ENCODE results near the gene MICAL3.

MICAL3 gene

DNA sequence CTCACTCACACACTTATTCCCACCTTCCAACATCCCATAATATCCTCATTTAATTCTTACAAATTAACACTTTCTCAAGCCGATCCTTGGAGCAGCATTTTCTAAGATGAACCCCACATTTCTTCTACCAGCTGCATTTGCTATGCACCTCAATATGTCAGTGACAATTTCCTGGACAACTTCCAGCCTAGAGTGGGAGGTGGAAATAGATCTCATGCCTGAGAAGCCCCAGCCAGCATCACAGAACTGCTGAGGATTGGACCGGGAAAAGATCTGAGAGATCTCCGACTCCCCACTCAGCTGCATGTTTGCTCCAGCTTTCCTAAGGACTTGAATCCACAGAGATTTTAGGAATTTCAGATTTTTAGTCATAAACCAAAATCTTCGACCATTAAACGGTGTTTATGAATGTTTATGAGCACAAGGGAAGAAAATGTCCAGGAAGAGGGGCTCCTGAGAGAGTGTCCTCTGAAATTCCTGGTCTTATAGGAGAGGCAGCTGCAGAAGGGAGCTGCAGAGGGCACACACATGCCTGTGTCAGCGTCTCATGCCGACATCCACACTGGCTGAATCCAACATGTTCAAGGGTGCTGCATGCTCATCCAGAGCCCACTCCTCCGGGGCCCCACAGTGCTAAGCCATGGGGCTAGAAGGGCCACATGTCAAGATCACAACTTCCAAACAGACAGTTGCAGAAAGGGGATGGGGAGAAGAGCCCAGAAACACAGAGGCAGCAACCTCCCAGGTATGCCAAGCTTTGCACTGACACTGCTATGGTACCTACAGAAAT lies 68.6 kb downstream of the MICAL3 start:
- DNase-seq (ENCODE audit: low read depth in 3 of 3, low spot score in 1 of 3) = no peak

DNA sequence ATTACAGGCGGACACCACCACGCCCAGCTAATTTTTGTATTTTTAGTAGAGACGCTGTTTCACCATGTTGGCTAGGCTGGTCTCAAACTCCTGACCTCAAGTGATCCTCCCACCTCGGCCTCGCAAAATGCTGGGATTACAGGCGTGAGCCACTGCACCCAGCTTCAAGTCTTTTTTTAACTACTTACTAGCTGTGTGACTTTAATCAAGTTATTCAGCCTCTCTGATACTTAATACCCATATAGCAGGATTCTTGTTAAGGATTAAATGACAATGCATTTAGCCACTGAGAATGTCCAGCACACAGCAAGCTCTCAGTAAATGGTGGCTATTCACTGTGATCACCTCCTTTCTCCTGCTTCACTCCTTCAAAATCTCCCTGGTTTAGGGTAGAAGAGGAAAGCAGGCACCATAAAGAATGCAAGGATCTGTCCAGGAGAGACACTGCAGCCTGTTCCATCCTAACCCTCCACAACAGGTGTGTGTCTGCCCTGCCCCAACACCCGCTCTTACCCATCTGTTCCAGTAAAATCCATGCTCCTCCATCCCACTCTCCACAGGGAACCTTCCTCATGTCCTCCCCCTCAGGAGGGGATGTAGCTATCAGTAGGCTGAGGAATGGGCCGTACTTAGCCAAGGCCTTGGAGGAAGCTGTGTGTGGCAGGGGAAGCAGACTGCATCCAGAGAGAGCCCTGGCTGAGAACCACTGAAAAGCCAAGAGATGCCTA lies 69.3 kb downstream of the MICAL3 start:
- no peak for DNase-seq (ENCODE audit: low read depth in 3 of 3, low spot score in 1 of 3)

DNA sequence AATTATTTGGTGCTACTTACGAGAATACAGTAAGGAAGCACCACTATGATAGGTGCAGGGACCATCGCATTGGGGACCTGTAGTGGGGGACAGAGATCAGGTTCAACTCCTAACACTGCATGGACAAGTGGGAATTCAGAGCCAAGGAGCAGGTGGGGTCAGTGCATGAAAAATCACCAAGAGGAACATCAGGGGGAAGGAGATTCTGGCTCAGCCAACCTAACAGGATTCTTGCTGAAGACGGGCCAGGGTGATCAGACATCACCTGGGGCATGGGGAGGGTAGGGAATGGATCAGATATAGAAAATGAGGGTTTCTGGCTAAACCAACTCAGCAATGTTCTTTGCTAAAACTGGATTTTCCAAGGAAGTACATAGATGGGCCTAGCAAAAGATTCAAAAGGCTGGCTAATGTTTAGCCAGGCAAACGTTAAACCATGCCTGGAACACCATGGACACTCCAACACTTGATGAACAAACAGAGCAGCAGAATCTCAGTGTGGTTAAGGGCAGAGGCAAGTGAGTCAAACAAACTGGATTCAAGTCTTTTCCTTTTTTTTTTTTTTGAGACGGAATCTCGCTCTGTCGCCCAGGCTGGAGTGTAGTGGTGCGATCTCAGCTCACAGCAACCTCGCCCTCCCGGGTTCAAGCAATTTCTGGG lies 70.0 kb downstream of the MICAL3 start:
- DNase-seq (ENCODE audit: low read depth in 3 of 3, low spot score in 1 of 3) = no peak

DNA sequence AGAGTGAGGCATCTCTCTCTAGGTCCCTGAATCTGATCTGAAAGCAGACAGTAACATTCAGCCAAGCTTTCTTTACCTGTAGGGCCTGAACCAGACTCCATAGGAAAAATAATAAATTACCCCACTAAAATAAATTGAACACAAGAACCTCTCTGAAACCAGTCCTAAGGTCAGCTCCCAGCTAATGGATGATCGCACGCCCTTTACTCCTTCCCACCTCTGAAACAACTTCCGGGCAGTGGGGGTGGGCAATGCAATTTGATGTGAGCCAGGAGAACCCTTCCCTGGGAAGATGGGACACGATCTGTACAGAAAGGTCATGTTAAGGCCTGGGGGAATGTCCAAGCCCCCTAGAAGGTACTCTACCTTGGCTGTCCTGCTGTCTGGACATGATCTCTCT lies 71.2 kb downstream of the MICAL3 start:
- DNase-seq (ENCODE audit: low read depth in 3 of 3, low spot score in 1 of 3) = no peak

DNA sequence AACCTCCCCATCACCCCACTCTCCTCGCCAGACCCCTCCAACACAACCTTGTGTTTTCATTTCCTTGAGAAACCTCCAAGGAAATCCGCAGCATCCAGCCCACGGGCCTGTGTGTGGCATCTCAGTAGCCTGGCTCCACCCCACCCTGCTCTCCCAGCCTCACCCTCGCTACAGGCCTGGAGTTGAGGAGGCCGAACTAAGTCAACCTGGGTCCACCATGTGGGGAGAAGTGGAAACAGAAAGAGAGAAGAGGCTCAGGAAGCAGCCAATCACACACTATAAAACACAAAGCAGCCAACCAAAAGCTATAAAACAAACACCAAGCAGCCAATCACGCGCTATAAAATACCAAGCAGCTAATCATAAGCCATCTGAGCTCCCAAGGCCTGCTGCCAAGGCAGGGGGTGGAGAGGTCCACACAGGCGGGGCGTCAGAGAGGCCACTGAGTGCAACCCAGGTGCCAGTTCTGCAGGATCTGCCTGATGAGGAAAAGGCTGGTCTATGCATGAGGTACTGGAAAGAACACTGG lies 72.0 kb downstream of the MICAL3 start:
- no peak for DNase-seq (ENCODE audit: low read depth in 3 of 3, low spot score in 1 of 3)

DNA sequence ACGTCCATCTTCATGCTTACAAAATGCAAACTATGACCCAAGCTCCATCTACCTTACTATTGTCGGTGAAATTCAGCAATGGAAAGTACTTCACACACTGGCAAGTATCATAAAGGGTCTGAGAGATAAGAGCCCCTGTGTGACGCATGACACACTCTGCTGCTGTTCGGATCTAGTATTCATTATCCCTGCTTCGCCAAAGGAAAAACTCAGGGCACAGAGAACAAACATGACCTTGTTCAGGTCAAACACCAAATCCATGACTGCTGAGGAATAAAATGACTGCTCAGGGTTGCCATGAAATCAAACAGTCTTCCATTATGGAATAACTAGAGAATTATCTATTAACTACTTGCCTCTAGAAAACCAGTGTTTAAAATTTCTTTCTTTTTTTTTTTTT lies 73.0 kb downstream of the MICAL3 start:
- DNase-seq (ENCODE audit: low read depth in 3 of 3, low spot score in 1 of 3) = no peak

DNA sequence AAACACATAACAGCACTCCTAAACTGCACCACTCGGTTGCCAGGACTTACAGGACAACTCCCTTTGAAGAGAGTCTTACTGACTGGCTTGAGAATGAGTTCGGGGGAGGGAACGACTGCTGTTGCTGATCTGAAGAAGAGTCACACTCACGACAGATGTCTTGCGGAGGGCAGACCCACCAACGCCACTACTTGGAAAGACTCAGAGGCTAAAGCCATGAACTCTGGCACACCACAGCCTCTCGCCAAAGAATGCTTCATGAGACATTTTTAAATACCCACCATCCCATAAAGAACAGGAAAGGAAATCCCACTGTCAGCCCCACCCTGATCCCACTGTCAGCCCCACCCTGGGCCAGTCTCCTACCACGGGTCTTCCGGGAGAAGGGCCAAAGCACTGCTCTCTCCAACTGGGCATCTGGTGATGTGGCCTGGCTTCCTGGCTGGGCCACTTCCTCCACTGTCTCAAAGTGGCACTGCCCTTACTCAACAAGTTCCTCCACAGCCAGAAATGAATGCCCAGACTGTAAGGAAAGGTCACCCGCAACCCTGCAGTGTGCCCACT lies 73.6 kb downstream of the MICAL3 start:
- DNase-seq (ENCODE audit: low read depth in 3 of 3, low spot score in 1 of 3) = no peak

DNA sequence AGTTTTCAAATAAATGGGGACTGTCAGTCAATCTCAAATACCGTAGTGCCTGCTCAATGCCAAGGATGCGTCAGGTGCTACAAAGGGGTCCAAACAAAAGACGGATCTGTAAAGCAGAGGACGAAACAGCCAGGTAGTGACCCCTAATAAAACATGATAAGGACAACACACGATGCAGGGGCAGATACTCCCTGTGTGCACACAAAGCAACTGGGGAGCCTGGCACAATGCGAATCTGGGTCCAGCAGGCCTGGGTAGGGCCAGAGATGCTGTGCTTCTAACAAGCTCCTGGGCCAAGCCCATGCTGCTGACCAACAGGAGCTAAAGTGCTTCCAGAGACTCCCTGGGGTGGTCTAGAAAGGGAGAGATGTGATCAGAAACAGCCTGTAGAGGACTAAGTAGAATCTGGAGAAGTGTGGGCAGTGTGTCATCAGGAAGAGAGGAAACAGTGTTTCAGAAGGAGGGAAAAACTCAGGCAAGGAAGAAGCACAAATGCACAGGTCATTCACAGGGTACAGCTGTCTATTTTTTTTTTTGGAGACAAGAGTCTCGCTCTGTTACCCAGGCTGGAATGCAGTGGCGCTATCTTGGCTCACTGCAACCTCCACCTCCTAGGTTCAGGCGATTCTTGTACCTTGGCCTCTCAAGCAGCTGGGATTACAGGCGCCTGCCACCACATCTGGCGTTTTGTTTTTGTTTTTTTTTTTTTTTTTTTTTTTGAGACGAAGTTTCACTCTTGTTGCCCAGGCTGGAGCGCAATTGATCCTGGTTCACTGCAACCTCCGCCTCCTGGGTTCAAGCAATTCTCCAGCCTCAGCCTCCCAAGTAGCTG lies 74.5 kb downstream of the MICAL3 start:
- DNase-seq (ENCODE audit: low read depth in 3 of 3, low spot score in 1 of 3) = no peak

DNA sequence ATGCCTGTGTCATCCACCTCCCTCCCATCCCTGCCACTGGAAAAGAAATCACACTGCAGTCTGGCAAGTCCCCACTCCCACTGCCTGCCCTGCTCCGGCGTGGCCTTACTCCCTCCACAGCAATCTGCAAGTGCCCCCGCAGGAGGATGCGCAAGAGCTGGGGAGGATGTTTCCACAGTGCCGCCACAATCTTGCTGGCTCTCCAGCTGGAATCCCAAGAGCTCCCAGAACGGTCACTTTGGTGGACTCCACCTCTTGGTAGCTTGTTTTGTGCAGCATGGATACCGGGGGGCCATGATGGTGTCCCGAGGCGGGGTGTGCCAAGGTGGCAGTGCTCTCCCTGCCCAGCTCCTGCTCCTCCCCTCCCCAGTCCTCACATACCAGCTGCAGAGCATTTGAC lies 76.3 kb downstream of the MICAL3 start:
- DNase-seq (ENCODE audit: low read depth in 3 of 3, low spot score in 1 of 3) = no peak

DNA sequence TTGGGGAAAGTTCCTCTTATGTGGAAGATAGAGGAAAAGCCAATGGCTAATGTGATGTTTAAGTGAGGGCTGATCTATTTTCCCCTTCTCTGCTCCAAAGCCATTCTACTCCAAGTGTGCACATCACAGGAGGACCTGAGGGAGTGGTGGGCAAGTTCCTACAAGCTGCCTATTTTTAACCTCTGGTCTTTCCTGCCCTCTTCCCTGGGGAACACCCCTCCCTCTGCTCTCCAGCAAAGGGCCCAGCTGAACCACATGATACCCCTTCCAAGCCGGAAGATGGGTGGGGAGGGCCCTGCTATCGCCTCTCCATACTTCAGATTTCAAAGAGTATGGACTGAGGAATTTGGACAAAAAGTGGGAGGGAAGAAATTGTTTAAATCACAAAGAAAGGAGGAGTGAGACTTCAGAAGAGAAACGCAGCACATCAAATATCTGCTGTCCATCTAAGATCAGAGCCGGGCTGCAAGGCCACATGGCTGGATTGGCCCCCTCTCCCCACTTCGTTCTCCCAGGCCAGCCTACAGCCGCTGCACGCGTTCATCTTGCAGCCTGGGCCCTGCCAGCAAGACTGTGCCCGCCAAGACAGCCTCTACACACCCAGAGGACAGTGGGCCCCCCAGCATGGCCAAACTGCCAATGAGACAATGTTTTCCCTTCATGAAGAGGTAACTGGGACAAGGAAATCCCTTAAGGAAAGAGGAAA lies 77.5 kb downstream of the MICAL3 start:
- DNase-seq (ENCODE audit: low read depth in 3 of 3, low spot score in 1 of 3) = no peak

DNA sequence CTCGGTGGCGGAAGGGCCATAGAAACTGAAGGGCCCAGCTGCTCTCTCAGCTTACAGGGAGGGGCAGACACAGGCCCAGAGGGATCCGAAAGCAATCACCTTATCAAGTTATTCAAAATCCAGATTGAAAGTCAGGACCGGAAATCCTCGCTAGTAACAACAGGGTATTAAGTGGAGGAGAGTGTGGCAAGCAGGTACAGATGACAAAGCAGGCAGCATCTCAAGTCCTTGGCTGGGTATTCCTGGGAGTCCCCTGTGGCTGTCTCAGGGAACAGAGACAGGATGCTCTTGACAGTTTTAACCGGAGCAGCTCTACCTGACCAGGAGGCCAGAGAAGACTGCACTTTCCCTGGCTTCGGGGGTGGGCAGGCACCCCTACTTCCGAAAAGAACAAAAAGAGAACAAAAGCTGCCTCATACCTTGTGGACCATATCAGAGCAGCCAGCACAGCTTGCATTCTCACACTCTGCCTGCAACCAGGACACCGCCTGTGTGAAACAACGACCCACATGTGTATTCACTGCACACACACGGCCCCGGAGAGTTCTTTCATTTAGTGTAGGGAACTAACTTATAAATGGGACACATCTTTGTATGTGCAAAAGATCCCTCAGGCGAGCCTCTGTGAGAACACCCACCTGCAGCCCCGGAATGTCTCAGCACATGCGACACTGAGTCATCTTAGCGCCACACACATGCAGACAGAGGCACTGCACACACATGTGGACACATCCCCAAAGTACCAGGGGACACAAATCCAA lies 78.3 kb downstream of the MICAL3 start:
- DNase-seq (ENCODE audit: low read depth in 3 of 3, low spot score in 1 of 3) = no peak

DNA sequence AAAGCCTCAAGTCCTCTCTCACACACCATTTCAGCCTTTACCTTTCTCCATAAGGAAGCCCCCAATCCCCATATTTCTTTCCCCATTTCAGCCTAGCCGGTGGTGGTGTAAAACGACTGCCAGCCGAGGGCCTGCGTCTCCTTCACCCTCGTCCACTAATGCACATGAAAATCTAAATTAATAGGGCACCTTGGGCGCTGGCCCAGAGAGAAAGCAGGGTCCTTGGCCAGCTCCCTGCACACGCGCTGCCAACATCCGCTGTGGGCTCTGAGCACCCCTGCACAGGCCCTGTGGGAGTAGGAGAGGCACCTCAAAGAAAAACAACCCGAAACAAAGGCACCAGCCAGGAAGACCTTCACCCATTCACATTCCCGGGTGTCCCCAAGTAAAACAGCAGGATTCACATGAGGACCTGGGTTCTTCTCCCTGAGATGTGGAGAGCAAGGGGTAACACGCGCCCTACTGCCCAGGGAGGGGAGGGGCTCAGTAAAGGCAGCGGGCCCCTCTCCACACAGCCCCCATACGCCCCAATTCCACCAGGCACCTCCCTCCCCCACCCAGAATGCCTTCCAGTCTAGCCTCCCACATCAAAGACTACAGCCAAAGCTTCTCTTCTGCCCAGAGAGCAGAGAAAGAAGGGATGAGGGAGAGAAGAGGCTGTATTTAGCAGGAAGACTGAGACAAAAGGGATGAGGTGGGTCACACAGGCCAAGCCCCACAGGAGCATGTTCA lies 79.0 kb downstream of the MICAL3 start:
- no peak for DNase-seq (ENCODE audit: low read depth in 3 of 3, low spot score in 1 of 3)

DNA sequence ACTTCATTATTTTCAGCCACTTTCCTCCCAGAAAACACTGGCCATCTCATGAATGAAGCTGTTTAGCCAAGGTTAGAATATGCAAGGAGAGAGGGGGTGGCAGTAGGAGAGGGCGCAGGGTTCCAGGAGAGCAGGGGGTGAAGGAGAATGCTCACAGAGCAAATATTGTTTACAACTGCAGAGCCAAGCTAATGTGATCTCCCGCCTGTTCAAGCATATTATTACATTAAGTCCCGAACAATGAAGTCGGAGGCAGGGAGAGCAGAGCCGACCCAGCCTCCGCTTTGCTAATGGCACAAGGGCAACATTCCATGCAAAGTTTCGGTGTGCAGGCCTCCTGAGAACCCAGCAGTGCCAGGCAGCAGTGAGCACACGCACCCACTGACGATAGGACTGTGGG lies 80.1 kb downstream of the MICAL3 start:
- DNase-seq (ENCODE audit: low read depth in 3 of 3, low spot score in 1 of 3) = no peak

DNA sequence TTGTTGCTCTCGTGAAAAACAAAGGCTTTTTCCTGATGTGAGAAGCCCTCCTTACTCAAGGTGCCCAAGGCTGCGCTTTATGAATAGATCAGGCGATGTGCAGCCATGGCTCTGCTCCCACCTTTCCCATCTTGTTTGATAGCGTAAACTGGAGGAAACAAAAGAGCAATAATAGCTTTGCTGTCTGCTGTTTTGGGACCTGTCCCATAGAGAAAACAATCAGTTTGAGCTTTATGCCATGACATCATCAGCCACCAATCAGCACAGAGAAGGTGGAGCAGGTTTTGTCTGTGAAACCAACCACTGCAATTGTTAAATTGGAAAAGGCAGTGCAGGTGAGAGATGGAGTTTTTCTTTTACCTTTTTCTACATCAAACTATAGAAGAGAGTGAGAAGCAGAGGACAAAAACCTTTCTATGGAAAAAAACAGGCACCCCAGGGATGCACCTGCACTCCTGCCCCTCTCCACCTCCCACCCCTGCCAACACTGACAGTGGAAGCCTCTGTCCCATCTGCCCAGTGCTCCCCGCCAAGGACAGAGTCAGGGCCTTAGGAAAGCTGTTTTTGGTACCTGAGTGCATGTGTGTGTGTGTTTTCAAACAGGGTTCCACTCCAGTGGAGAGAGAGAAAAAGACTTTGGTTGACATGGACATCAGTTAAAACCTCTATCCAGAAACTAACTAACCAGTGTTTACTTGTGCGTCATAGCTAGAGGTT lies 80.7 kb downstream of the MICAL3 start:
- no peak for DNase-seq (ENCODE audit: low read depth in 3 of 3, low spot score in 1 of 3)

DNA sequence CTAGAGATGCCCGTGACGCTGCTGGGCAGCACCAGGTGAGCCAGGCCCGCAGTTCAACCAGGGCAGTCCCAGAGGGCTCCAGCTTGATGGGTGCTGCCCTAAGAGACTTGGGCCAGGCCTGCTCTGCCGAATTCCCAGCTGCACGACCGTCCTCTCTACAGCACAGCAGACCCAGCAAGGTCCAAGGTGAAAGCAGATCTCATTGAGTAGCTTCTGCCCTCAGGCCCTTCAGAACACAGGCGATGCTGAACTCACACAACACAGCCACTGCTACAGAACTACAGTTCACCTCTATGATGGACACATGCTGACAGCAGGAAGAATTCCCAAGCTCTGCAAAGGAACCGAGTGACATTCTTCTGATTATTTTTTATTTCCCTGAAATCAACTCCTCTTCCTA lies 81.6 kb downstream of the MICAL3 start:
- no peak for DNase-seq (ENCODE audit: low read depth in 3 of 3, low spot score in 1 of 3)

DNA sequence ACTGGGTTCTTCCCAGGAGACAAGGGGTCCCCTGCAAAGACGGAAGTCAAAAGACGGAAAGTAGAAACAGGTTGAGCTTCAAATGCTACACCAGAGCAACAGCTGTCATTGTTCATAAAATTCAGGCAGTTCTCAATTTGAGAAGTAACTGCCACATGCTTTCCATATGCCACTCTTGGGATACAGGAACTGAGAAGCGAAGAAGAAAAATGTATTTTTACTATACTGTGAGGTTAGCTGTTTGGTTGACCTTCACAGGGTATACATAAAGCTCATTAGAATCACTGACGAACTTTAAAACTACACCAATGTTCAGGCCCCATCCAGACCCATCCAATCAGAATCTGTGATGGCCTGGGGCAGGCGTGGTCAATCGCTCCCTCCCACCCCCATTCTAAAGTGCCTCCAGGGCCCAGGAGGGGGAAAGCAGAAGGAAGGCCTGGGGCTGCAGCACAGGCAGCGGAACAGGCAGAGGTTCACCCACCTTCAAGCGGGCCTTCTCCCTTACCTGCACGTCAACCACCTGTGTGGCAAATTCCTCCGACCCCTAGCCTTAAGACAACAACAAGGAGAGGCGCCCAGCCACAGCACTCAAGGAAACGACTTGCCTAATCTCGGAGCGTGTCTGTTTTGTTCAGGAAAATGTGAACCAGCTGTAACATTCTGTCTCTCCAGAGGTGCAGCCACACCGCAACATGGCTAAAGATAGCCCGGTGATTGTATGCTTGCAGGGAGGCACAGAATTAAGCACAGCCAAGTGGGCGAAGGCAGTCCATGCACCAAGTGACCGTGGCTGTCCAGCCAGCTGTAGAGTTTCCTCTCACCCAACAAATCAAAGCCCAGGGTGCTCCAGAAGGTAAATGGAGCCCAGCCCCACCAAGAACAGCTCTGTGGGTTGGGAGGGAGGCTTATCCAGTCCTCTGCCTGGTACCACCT lies 82.6 kb downstream of the MICAL3 start:
- DNase-seq (ENCODE audit: low read depth in 3 of 3, low spot score in 1 of 3) = no peak

DNA sequence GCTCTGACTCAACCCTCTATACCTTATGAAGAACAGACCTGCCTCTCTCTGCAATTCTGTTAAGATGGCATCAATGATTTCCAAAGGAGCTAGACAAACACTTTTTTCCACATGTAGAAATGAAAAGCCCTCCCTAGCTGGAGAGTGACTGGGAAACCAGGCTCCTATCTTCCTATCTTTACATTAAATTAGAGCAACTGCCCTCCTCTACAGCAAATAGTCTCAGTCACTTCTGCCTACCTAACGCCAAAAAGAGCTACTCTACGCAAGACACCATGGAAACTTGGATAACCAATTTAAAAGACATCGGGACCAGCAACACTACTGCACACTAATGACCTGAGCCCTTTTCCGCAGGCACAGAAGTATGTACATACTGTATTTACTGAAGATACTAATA lies 84.8 kb downstream of the MICAL3 start:
- DNase-seq (ENCODE audit: low read depth in 3 of 3, low spot score in 1 of 3) = no peak

Data from stimulated activated CD4-positive, alpha-beta T cell treated with anti-CD3 and anti-CD28 coated beads, TNF-alpha, amount 100 ng/mL, for 1 hour (primary cell).